GM19467 (cell line): ENCODE results near the gene CREB1.

ENCODE experiments used
- ATAC-seq: cut with Tn5 transposase; IDR thresholded peaks from one replicate; pipeline ENCODE4 v1.9.1; 2021; ENCODE audit warnings: mild to moderate bottlenecking, moderate library complexity; ENCODE audit not compliant: unreplicated experiment

CREB1 gene

DNA sequence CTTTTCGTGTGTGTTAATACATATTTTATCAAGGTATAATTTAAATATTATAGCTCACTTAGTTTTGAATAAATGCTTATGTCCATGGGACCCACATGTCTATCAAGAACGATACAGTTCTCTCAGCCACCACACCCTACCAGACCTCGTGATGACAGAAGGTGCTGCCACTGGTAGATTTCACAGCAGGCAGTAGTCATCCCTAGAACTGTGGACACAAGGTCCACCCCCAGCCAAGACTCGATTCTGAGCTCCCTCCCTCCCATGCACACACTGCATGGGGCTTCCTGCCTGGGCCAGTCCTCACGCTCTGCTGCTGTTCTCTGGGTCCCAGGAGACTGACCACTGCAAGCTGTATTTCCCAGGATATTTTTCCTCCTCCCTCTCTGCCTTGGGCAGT is 26.5 kb upstream of the CREB1 start:
- peak; percentile 60 for ATAC-seq

DNA sequence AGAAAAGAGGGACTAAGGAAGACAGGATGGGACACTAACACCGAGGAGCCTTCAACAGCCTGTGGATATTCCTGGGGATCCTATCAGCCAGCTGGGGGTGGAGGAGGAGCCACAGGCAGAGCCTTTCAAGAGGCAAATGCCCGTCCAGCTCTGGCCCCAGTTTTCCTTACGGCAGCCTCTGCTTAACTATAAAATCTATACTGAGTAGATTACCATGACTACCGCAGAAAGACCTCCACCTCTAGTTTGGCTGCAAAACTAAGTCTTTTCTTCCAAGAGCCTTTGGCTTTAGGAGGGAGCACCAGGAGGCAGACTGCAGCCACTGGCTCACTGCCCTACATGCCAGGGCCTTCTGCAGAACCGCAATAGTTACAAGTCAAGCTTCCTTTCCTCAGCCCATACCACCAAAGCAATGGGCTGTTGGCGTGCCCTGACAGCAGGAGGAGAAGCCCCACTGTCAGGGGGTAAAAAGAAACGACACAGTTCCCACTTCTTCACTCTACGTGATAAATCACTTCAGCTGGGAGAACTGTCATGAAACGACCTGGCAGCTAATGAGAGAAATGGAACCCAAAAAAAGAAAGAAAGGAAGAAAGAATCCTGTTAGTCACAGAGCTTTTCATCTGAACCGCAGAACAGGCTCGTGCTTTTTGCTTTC is 25.1 kb upstream of the CREB1 start:
- ATAC-seq: no peak

DNA sequence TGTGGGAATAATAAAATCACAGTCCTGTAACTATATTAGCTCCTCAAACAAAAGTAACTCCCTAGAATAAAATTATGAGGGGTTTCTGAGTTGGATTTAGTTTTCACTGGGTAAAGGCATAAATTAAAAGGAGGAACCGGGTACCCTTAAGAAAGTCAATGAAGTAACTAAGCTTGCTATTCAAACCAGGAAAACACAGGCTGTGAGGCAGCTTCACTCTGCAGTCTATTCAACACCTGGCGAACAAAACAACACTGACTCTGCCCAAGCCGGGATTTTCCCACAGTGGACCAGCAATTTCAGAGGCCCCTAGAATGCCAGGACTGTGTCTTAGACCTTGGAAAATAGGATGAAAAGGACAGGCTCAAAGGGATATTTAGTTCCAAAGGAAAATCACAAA is 24.6 kb upstream of the CREB1 start:
- ATAC-seq: no peak

DNA sequence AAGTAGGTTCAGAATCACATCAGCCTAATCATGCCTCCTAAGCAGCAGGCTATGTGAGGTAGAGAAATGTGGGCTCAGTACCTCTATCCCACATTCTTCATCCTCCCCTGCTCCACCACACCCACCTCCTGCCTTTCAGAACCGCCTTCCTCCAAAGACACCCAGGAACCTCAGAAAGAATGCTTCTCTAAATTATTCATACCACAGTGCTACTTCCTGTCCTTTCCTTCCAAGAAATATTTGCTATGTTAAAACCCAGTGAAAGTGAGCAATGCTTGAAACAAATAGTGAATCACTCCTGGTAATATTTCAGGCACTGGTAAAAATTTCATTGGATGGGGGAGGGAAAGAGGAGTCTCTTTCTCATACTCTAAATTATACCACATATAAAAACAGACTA is 24.0 kb upstream of the CREB1 start:
- no peak for ATAC-seq

DNA sequence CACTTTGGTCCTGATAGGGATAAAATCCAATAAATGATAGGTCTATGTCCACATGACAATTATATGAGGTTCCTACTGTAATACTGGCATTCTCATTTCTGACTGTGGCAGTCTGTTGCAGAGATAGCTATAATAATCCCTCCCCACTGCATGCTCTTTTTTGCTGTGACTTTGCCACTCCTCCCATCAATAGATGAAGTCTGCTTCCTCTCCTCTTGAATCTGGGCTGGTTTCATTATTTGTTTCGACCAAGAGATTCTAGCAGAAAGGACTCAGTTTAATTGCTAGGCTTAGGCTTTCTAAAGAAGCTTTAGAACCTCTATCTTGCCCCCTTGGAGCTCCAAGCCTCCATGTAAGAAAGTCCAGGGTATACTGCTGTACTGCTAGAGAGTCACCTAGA is 23.3 kb upstream of the CREB1 start:
- no peak for ATAC-seq

DNA sequence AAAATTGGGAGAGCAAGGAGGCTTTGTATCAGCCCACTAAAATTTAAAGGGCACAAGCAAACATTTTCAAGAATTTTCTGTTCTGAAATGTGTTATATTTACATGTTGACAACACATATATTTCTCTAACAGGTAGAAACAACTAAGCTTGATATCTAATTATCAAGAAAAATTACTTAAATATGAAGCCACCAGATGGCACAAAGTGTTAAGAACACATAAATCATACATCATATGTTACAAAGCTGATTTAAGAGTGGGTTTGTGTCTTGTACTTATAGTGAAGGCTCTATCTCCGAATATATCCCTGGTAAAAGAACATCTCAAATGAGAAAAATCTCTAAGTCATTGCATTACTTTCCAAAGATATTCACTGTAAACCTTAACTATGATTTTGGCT is 19.6 kb upstream of the CREB1 start:
- no peak for ATAC-seq

DNA sequence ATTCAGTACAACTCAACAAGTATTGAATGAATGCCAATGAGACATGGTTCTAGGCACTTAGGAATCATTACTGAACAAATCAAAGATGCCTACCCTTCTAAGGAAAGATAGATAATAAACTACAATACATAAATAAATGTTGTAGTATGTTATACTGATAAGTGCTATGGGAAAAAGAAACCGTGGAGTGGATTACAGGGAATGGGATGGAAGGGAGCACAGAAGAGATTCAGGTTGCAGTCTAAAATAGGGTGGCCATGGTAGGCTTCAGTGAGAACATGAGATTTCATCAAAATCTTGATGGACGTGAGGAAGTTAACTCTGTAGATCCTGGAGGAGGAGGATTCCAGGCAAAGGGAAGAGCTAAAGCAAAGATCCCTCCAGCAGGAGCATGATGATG is 17.9 kb upstream of the CREB1 start:
- no peak for ATAC-seq

DNA sequence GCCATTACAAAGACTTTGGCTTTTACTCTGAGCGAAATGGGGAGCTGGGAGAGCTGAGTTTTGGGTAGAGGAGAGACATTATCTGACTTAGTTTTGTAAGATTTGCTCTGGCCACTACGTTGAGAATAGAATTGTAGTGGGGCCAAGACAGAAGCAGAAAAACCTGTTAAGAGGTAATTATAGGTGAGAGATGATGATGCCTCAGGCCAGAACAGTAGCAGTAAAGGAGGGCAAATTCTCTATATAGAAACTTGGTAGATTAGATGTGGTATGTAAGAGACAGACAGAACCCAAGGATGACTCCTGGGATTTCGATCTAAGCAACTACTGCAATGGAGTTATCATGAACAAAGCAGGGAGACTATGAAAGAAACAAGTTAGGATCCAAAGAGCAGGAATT is 17.4 kb upstream of the CREB1 start:
- ATAC-seq: no peak

DNA sequence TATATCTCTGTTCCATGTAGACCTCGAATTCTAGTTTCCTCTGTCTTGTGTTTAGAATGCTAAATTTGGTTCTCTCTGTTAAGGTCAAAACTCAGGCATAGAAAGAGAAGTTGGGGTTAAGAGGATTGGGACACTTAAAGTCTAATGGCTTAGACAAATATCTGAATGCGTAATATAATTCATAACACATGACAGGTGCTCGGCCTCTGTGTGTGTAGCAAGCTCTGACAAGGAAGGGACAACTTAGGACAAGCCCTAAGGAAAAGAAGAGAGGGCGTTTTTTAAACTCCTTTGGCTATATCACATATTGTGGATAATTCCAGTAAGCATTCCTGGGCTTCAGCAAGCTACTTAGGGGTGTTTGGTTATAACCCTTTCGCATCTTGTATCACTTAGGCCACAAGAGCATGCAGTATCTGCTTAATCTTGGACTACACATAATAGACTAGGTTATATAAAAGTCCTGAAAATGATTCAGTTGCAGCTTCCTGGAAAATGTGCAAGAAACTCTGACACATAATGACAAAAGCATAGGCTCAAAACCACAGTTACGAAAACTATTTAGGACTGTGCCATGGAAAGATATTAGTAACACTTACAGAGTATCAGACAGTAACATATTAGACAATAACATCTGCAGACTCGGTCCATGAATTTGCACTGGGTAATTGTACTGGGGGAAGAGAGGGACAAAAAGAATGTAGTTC is 16.1 kb upstream of the CREB1 start:
- ATAC-seq: no peak

DNA sequence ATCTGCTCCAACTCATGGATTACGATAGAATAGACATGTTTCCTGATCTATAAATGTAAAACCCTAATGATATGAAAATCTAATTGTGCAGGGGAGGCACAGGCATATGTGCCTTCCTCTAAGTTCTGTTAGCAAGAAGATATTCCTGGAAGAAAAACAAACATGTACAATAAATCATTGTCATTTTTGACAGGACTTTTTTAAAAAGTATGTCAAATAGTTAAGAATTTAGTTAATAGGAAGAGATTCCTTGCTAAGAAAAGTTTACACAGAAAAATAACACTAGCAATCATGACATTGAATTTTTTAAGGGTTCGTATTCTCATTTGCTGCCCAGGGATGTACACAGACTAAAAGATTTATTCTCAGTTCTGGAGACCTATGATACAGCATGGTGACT is 15.3 kb upstream of the CREB1 start:
- ATAC-seq: no peak

DNA sequence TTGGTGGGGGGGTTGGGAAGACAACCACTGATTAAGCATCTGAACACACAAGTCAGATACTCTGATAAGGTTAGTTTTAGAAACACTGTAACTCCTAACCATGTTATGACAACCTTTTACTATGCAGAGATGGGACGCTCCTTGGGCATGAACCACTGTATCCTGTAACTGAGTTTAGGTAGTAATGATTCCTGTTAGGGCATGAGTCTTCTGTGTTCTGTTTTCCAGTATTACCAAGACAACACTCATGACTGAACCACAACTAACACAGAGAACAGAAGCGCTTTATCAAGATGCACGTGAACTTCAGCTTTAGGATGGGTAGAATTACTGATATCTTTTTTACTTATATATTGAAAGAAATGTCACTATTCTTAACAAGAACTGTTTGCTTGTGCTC is 14.1 kb upstream of the CREB1 start:
- ATAC-seq: no peak

DNA sequence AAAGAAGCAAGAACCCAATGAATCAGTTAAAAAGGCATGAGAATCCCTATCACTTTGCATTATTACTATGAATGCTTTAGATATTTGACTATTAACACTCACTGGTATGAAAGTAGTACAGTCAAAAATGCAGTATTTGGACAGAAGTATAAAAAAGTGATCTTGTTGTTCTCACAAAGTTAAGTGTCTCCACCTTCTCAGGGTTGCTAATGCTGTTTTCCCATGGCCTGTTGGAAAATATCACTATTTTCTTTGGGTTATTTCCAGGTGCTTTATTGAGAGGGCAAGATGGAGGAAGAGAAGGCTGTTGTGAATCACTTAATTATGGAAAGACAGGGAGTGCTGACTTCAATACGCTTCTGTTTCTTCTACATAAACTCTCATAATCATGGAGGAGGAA is 13.6 kb upstream of the CREB1 start:
- ATAC-seq: no peak

DNA sequence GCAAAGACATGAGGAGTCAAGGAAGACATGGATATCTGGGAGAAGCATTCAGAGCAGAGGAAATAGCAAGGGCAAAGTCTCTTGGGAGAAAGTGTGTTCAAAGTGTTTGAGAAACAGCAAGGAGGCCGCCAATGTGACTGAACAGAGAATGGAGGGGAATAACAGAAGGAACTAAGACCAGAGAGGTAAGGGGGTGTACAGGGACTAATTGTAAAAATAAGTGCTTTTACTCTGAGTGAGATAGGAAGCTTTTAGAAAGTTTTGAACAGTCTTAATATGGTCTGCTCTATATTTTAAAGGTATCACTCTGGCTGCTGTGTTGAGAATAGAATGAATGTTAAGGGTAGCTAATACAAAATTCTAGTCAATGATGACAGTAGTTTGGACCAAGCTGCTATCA is 6.8 kb upstream of the CREB1 start:
- no peak for ATAC-seq

DNA sequence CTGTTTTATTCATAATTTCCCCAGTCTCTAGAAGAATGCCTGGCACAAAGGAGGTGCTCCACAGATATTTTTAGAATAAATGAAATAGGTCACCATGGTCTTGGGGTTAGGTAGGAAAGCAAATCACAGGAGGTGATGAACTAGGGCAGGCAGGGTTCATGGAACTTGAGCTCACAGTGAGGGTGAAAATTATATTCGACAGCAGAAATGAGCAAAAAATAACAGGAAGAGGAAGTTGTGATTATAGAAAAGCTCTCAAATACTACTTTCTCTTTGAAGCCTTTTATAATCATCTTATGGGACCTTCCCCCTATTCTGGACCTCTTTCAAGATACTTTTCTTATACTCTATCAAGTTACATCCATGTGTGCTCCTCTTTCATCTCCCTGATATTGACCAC is 4.5 kb upstream of the CREB1 start:
- ATAC-seq: no peak

DNA sequence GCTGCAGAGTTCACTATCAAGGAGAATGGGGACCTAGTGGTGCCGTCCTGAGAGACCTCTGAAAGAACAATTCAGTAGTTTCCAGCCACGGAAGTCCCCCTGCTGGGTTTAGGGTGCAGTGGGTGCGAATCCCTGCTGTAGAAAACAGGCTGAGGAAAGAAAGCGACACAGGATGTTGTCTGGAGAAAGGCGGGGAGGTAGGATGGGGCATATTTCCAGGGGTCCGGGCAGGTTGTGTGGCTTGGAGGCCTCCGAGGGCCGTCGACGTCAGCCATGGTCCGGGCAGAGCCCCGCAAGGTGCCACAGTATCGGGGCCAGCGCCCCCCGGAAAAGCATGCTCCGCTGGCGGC is 807 bp upstream of the CREB1 start:
- no peak for ATAC-seq

DNA sequence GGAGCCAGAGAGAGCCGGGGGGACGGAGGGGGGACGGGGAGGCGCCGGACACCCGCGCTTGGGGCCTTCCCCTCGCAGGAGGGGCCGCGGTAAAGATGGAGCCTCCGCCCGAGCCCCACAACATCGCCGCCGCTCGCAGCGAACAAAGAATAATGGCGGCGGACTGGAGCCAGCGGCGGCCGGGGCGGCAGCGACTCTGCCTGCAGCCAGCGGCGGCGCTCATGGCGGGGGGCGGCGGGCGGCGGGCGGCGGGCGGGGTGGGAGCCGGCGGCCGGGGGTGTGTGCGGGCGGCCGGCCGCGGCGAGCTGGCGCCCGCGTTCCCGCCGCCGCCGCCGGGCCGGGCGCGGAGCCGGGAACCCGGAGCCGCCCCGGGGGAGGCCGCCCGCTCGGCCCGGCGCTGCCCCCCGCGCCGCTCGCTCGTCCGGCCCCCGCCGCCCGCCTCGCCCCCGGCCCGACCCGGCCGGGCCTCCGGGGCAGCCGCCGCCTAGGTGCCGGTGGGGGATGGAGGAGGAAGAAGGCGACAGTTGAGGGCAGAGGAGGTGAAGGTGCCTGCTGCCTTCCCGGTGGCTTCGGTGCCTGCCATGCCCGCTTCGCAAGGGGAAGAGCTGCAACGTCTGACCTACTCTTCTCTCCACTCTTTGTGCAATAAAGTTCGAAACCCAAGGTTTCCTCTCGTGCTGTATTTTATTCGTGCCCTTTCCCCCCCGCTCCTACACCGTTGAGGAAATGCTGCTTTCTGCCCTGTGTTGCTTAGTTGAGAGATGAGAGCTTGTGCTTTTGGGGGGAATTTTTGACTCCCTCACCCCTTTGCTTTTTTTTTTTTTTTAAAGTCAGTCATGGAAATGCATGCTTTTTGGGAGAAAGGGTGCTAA is 634 bp downstream of the CREB1 start:
- ATAC-seq: no peak

DNA sequence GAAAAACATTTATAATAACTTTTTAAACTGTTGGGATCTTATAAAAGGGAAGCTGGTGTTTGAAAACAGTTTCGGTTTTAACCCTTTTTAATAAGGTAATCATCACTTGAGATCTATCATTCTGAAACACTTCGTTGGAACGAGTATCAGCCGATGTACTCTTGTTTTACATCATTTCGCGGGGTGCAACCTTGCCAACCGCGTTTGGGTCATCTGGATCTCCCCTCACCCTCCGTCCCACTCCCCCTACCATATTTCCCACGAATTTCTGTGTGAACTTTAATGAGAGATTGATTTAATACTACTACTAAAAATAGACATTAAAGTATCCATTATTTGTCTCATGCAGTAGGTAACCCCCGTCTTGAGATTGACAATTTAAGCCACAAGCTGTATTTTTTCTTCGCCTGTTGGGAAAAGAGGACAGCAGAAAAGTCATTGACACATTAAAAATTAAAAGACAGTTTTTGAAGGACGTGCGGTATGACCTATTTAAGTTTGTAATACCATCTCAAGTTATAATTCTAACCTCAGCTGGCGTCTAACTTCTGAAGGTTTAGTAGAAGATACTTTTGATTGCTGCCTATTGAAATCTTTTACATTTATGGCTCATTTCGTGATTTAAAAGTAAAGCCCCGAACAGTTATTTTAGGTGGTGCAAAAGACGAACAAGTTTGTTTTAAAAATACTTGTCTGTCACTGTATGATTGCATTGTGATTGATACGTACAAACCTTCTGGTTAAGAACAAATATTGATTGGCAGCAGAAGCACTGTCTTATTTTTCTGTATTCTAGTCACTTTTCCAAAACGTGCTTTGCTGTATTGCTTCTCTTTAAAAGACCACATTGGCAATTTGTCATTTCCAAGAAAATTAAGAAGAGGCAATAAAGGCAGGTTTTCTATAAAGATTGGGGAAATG is 1.5 kb downstream of the CREB1 start:
- no peak for ATAC-seq

DNA sequence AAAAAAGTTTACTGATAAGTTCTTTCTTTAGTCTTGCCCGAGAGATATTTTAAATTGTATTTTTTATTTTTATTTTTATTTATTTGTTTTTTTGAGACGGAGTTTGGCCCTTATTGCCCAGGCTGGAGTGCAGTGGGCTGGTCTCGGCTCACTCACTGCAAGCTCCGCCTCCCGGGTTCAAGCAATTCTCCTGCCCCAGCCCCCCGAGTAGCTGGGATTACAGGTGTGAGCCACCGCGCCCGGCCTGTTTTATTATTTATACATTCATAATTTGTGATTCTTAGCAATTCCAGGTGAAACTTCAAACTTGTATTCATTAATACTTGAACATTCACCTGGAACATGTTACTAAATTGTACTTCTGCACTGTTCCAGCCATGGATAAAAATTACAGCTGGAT is 2.9 kb downstream of the CREB1 start:
- ATAC-seq: no peak

DNA sequence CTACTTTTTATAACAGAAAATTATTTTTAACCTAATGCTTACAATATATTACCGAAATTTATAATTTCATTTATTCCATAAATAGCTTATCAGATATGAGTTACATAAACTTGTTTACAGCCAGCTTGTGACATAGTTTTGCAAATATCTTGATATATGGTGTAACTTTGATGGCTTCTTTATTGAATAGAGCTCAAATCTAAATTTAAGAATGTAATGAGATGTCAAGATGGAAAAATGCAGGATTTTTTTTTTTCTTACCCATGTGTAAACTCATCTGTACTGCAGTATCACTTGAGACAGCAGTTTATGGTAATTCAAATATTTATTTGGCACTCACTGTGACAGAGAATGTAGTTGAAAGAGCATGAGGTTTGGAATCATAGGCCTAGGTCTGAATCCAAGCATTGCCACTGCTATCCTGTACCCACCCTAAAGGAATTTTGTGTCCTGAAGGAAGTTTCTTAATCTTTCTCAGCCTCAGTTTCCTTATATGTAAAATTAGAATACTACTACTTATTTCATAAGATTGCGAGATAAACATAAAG is 3.8 kb downstream of the CREB1 start:
- ATAC-seq: no peak

DNA sequence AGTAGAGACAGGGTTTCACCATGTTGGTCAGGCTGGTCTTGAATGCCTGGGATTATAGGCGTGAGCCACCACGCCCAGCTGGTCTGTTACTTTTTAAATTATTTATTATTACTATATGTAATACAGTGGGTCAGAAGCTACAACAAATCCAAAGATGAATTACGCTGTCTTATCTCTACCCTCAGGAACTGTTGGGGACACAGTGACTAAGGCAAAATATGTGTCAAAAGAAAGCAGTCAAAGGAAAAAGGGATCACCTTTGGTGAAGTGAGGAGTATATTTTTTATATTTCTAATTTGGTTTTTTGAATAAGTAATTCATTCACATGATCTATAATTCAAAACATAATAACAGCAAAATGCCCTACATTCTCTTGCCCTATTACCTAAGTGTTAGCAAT is 4.7 kb downstream of the CREB1 start:
- ATAC-seq: no peak

DNA sequence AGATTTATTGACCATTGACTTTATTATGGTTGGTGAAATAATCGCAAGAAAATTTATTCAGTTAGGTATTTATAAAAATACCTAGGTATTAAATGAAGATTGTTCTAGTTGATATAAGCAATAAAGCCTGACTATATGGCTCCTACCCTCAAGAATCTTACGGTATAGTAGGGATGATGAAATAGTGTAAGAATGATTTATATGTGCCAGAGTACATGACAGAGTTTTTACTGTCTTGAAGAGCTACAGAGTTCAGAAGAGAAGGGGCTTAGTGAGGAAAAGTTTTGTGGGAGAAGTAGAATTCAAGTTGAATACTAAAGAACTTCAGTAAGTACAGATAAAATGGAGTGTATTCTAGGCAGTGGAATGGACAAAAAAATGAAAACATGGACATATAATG is 9.7 kb downstream of the CREB1 start:
- ATAC-seq: no peak
